Caco-2 (cell line): ENCODE results near the gene CNOT6L. TPM values are rescaled to one million over a fixed set of nuclear protein-coding genes. Genes with fewer than 3 reads are reported as not detected.
A peak's percentile ranks its signal among the peaks of the same experiment; 100 is the strongest.

Experiments used
- BruUV-seq: library from RNA; stranded (reverse); fragments of 400-500 nt; replicated peaks from 2 replicates; lab custom pipeline; 2021; lab: Mats Ljungman, UMichigan
- CTCF ChIA-PET: fragments of 300-600 bp; sonication (Branson Sonifier 250); formaldehyde crosslinking; loops from one replicate; lab custom pipeline; 2022; ENCODE audit warnings: antibody characterized with exemption; lab: Charles Lee
- POLR2A ChIA-PET: fragments of 300-600 bp; sonication (Branson Sonifier 250); formaldehyde crosslinking; loops from one replicate; lab custom pipeline; 2022; ENCODE audit warnings: antibody characterized with exemption; lab: Charles Lee
- DNase-seq, 2 experiments: peaks; one replicate each; pipeline versions ENCODE4 v3.0.0 to v3.0.0-alpha.2; 2020 to 2022
- H3K27me3 ChIP-seq: replicated peaks from 2 replicates; pipeline ENCODE4 v1.6.0; 2011; ENCODE audit warnings: low read length; ENCODE audit not compliant: control insufficient read depth, insufficient read depth
- H3K36me3 ChIP-seq: 2 replicates; pipeline ENCODE4 v1.5.1; 2011; ENCODE audit warnings: low read length; ENCODE audit not compliant: control insufficient read depth, insufficient read depth
- H3K4me1 ChIP-seq: fragments of 250-450 bp; sonication (Bioruptor Pico); 2 replicates; pipeline ENCODE4 v1.5.1; 2020; ENCODE audit warnings: mild to moderate bottlenecking
- H3K4me3 ChIP-seq: 2 replicates; pipeline ENCODE4 v1.5.1; 2011; ENCODE audit warnings: low read depth, mild to moderate bottlenecking, control low read depth, low read length
- H3K9me3 ChIP-seq: fragments of 250-450 bp; sonication (Bioruptor Pico); 2 replicates; pipeline ENCODE4 v1.5.1; 2020; ENCODE audit warnings: mild to moderate bottlenecking, moderate library complexity
- H3K27ac Mint-ChIP-seq: one replicate; pipeline ENCODE4 v1.8.0; 2022; ENCODE audit warnings: mixed read lengths; ENCODE audit not compliant: unreplicated experiment
- H3K27me3 Mint-ChIP-seq: one replicate; pipeline ENCODE4 v1.8.0; 2022; ENCODE audit warnings: mixed read lengths; ENCODE audit not compliant: insufficient read depth, unreplicated experiment
- H3K36me3 Mint-ChIP-seq: one replicate; pipeline ENCODE4 v1.8.0; 2022; ENCODE audit warnings: mild to moderate bottlenecking, mixed read lengths; ENCODE audit not compliant: insufficient read depth, unreplicated experiment
- H3K4me1 Mint-ChIP-seq: one replicate; pipeline ENCODE4 v1.8.0; 2022; ENCODE audit warnings: low read depth, mixed read lengths; ENCODE audit not compliant: unreplicated experiment
- H3K4me3 Mint-ChIP-seq: one replicate; pipeline ENCODE4 v1.8.0; 2022; ENCODE audit warnings: mild to moderate bottlenecking, moderate library complexity, mixed read lengths; ENCODE audit not compliant: unreplicated experiment
- H3K9me3 Mint-ChIP-seq: one replicate; pipeline ENCODE4 v1.8.0; 2022; ENCODE audit warnings: mixed read lengths; ENCODE audit not compliant: unreplicated experiment
- CTCF ChIP-seq, 2 experiments: fragments of 200-600 bp in 1 of 2; IDR thresholded peaks; 1 replicate in 1 of 2; 2 replicates in 1 of 2; pipeline versions ENCODE4 v1.5.1 to v1.8.0; 2011 to 2022; ENCODE audit warnings: antibody characterized with exemption in 1 of 2, control low read depth in 1 of 2, inconsistent platforms in 1 of 2, low read depth in 1 of 2, low read length in 1 of 2, mild to moderate bottlenecking in 1 of 2, moderate library complexity in 1 of 2; ENCODE audit not compliant: insufficient read depth in 1 of 2, severe bottlenecking in 1 of 2, unreplicated experiment in 1 of 2
- intact Hi-C: fragments of 100-400 bp; cut with micrococcal nuclease; formaldehyde crosslinking; loops from one replicate; pipeline ENCODE4 v1.10.0; 2022; ENCODE audit not compliant: unreplicated experiment
- total RNA-seq: library from RNA; stranded (reverse); gene quantifications from 2 replicates; pipeline ENCODE4 v1.2.3, GENCODE V29; 2022

Gene CNOT6L
- total RNA-seq, 1 experiment from 2014 or later: 18.8 TPM

- BruUV-seq: no TSS peak
- ChIA-PET CTCF (no interaction called here), POLR2A (no interaction called here)
- no peak overlapping the region for H3K4me3 ChIP-seq
- H3K9me3 ChIP-seq: no peaks in the 10 kb centered on the region
- Mint-ChIP-seq H3K4me1 (no peaks in the 10 kb centered on the region), H3K27me3 (no peaks in the 10 kb centered on the region), H3K4me3 (no peak overlapping the region), H3K27ac (no peak overlapping the region), H3K36me3 (no peaks in the 10 kb centered on the region), H3K9me3 (no peaks in the 10 kb centered on the region)
- intact Hi-C loops: no loop called here
- H3K36me3 ChIP-seq: no peaks in the 10 kb centered on the region
- DNase-seq: no peak
- H3K27me3 ChIP-seq: no peaks in the 10 kb centered on the region
- no peak for TF ChIP-seq CTCF (IDR thresholded peaks at IDR 0.05; ENCODE audit: insufficient read depth in 1 of 2, low read depth in 1 of 2, low read length in 1 of 2, severe bottlenecking in 1 of 2, unreplicated experiment in 1 of 2)
- H3K4me1 ChIP-seq: no peaks in the 10 kb centered on the region
Observed at GRCh38 chr4:77706717-77707116, 112.5 kb downstream of the CNOT6L start.

GRCh38 chr4:77703666-77704065, 115.5 kb downstream of the CNOT6L start:
- POLR2A ChIA-PET: no interaction called here

GRCh38 chr4:77701121-77701520, 118.0 kb downstream of the CNOT6L start:
- Mint-ChIP-seq H3K27me3 (no peaks in the 10 kb centered on the region), H3K4me1 (peaks cover 7% of the 10 kb centered on the region), H3K9me3 (no peaks in the 10 kb centered on the region), H3K4me3 (no peak overlapping the region), H3K27ac (peak overlapping the region; percentile 10), H3K36me3 (no peaks in the 10 kb centered on the region)
- no peaks in the 10 kb centered on the region for H3K36me3 ChIP-seq
- intact Hi-C loops: loop anchor here (5.0 kb wide), 1 partner anchor 161 kb away; the partner anchor contains the start of gene MRPL1
- no TSS peak for BruUV-seq
- no peak for TF ChIP-seq CTCF (IDR thresholded peaks at IDR 0.05; ENCODE audit: insufficient read depth in 1 of 2, low read depth in 1 of 2, low read length in 1 of 2, severe bottlenecking in 1 of 2, unreplicated experiment in 1 of 2)
- H3K4me3 ChIP-seq: no peak overlapping the region
- H3K4me1 ChIP-seq: peaks cover 25% of the 10 kb centered on the region
- H3K9me3 ChIP-seq: no peaks in the 10 kb centered on the region
- ChIA-PET POLR2A (interaction anchor here (0.6 kb wide), 1 partner anchor 191 kb away, joined by 3 read pairs; no protein-coding TSS in a partner anchor), CTCF (no interaction called here)
- H3K27me3 ChIP-seq: no peaks in the 10 kb centered on the region
- no peak for DNase-seq

More at GRCh38 chr4:77703666-77704065, 115.5 kb downstream of the CNOT6L start:
- peaks cover 18% of the 10 kb centered on the region for H3K4me1 ChIP-seq
- no peak for TF ChIP-seq CTCF (IDR thresholded peaks at IDR 0.05; ENCODE audit: insufficient read depth in 1 of 2, low read depth in 1 of 2, low read length in 1 of 2, severe bottlenecking in 1 of 2, unreplicated experiment in 1 of 2)
- no peak for DNase-seq
- no peak overlapping the region for H3K4me3 ChIP-seq
- CTCF ChIA-PET: no interaction called here
- no peaks in the 10 kb centered on the region for H3K36me3 ChIP-seq
- Mint-ChIP-seq H3K27ac (no peak overlapping the region), H3K27me3 (no peaks in the 10 kb centered on the region), H3K4me3 (no peak overlapping the region), H3K4me1 (peaks cover 7% of the 10 kb centered on the region), H3K36me3 (no peaks in the 10 kb centered on the region), H3K9me3 (no peaks in the 10 kb centered on the region)
- intact Hi-C loops: loop anchor here (5.0 kb wide), 1 partner anchor 159 kb away; the partner anchor contains the start of gene MRPL1
- no peaks in the 10 kb centered on the region for H3K27me3 ChIP-seq
- no peaks in the 10 kb centered on the region for H3K9me3 ChIP-seq
- no TSS peak for BruUV-seq
